IMR-90 (cell line): ENCODE results near the gene HOXC13.

Experiments used
- BHLHE40 ChIP-seq: fragments of 150-350 bp; IDR thresholded peaks from 2 replicates; pipeline ENCODE4 v1.6.1; 2016; ENCODE audit warnings: mild to moderate bottlenecking, low read depth, low read length
- MAFK ChIP-seq: IDR thresholded peaks from 2 replicates; pipeline ENCODE4 v1.6.1; 2012; ENCODE audit warnings: low read depth, low read length, improper control_type of control experiment
- POLR2A ChIP-seq: IDR thresholded peaks from 2 replicates; pipeline ENCODE4 v1.6.1; 2012; ENCODE audit warnings: mild to moderate bottlenecking, low read depth, low read length
- RAD21 ChIP-seq: IDR thresholded peaks from 2 replicates; pipeline ENCODE4 v1.6.1; 2012; ENCODE audit warnings: low read length, improper control_type of control experiment
- TF ChIP-seq, protein P1 (sequence below): conservative IDR thresholded peaks from 2 replicates; pipeline ENCODE4 v1.5.1; 2012; ENCODE audit warnings: mild to moderate bottlenecking, low read depth, low read length, improper control_type of control experiment

DNA sequence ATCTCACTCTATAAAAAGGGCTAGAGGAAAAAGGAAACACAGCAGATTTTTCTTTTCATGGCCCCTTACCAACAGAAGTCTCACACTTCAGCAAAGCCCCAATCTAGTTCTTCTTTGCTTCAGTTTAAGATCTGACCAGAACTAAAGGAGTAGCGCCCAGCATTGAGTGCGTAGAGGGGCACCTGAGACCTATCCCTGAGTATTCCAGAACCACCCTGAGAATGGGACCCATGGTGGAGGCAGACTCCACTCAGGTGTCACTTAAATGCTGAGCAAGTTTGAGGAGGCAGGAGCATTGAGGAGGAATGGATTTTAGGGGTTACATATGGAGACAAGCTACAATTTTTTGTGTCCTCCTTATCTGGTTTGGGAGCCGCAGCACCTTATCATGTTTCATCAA is 32.5 kb downstream of the HOXC13 start:
- TF ChIP-seq, protein P1, sequence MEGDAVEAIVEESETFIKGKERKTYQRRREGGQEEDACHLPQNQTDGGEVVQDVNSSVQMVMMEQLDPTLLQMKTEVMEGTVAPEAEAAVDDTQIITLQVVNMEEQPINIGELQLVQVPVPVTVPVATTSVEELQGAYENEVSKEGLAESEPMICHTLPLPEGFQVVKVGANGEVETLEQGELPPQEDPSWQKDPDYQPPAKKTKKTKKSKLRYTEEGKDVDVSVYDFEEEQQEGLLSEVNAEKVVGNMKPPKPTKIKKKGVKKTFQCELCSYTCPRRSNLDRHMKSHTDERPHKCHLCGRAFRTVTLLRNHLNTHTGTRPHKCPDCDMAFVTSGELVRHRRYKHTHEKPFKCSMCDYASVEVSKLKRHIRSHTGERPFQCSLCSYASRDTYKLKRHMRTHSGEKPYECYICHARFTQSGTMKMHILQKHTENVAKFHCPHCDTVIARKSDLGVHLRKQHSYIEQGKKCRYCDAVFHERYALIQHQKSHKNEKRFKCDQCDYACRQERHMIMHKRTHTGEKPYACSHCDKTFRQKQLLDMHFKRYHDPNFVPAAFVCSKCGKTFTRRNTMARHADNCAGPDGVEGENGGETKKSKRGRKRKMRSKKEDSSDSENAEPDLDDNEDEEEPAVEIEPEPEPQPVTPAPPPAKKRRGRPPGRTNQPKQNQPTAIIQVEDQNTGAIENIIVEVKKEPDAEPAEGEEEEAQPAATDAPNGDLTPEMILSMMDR = no peak
- TF ChIP-seq BHLHE40 (no peak), POLR2A (no peak), MAFK (no peak), RAD21 (no peak)
